ENCODE data around the gene KLHL29. TPM values are rescaled to one million over a fixed set of nuclear protein-coding genes. Genes with fewer than 3 reads are reported as not detected.

Gene KLHL29
- total and polyA plus RNA-seq, 2 of the 13 experiments (the other 11 are each of a cell fraction or from before 2014, with no cell fraction given), result 0.01 TPM; not detected in 1

- 0 out of 2 replicates have a peak, but pooled peaks have one; percentile 10 for TF ChIP-seq FOSL1 (CRISPR knock-in tag; IDR thresholded peaks at IDR 0.05; ENCODE audit: borderline replicate concordance)
- TF ChIP-seq, protein P1, sequence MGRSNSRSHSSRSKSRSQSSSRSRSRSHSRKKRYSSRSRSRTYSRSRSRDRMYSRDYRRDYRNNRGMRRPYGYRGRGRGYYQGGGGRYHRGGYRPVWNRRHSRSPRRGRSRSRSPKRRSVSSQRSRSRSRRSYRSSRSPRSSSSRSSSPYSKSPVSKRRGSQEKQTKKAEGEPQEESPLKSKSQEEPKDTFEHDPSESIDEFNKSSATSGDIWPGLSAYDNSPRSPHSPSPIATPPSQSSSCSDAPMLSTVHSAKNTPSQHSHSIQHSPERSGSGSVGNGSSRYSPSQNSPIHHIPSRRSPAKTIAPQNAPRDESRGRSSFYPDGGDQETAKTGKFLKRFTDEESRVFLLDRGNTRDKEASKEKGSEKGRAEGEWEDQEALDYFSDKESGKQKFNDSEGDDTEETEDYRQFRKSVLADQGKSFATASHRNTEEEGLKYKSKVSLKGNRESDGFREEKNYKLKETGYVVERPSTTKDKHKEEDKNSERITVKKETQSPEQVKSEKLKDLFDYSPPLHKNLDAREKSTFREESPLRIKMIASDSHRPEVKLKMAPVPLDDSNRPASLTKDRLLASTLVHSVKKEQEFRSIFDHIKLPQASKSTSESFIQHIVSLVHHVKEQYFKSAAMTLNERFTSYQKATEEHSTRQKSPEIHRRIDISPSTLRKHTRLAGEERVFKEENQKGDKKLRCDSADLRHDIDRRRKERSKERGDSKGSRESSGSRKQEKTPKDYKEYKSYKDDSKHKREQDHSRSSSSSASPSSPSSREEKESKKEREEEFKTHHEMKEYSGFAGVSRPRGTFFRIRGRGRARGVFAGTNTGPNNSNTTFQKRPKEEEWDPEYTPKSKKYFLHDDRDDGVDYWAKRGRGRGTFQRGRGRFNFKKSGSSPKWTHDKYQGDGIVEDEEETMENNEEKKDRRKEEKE (IDR thresholded peaks at IDR 0.05), result no peak
- no peak for TF ChIP-seq ZNF614 (CRISPR knock-in tag; IDR thresholded peaks at IDR 0.05; ENCODE audit: borderline replicate concordance)
- TF ChIP-seq ZNF431 (CRISPR knock-in tag; IDR thresholded peaks at IDR 0.05; ENCODE audit: borderline replicate concordance, low read depth), result no peak
- TF ChIP-seq, protein P2, sequence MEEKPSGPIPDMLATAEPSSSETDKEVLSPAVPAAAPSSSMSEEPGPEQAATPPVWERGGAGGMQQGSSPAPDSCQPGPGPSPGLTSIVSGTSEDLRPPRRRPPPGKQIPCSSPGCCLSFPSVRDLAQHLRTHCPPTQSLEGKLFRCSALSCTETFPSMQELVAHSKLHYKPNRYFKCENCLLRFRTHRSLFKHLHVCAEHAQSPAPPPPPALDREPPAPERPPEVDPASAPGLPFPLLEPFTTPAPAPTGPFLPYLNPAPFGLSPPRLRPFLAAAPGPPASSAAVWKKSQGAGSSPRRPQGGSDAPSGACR (CRISPR knock-in tag; IDR thresholded peaks at IDR 0.05), result no peak
- no peak for TF ChIP-seq SOX6 (IDR thresholded peaks at IDR 0.05)
- no peak for TF ChIP-seq SOX6 (CRISPR knock-in tag; IDR thresholded peaks at IDR 0.05)
- no peak for TF ChIP-seq BATF2 (CRISPR knock-in tag; IDR thresholded peaks at IDR 0.05)
- TF ChIP-seq HOXD1 (CRISPR knock-in tag; IDR thresholded peaks at IDR 0.05), result peak; percentile 61; the same call in 1 of the 2 replicates
- peak; percentile 75 for TF ChIP-seq ERF (CRISPR knock-in tag; IDR thresholded peaks at IDR 0.05)
- no peak for TF ChIP-seq HOXA7 (CRISPR knock-in tag; IDR thresholded peaks at IDR 0.05)
- no peak for TF ChIP-seq ZNF337 (CRISPR knock-in tag; IDR thresholded peaks at IDR 0.05; ENCODE audit: borderline replicate concordance, low read depth)
- no peak for TF ChIP-seq ZFP36L1 (CRISPR knock-in tag; IDR thresholded peaks at IDR 0.05)
- no peak for TF ChIP-seq E2F5 (CRISPR knock-in tag; conservative IDR thresholded peaks at IDR 0.05)
- TF ChIP-seq ZBTB8A (CRISPR knock-in tag; IDR thresholded peaks at IDR 0.05; ENCODE audit: borderline replicate concordance, low read depth), result 0 out of 2 replicates have a peak, but pooled peaks have one; percentile 33
- TF ChIP-seq NFE2L2 (IDR thresholded peaks at IDR 0.05; ENCODE audit: low read length), result no peak
- TF ChIP-seq, protein P3, sequence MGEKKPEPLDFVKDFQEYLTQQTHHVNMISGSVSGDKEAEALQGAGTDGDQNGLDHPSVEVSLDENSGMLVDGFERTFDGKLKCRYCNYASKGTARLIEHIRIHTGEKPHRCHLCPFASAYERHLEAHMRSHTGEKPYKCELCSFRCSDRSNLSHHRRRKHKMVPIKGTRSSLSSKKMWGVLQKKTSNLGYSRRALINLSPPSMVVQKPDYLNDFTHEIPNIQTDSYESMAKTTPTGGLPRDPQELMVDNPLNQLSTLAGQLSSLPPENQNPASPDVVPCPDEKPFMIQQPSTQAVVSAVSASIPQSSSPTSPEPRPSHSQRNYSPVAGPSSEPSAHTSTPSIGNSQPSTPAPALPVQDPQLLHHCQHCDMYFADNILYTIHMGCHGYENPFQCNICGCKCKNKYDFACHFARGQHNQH (CRISPR knock-in tag; IDR thresholded peaks at IDR 0.05), result peak; percentile 62; the same call in 1 of the 2 replicates
- TF ChIP-seq ZMYM3 (CRISPR knock-in tag; IDR thresholded peaks at IDR 0.05), result no peak
- TF ChIP-seq TFDP2 (CRISPR knock-in tag; IDR thresholded peaks at IDR 0.05), result no peak
- TF ChIP-seq ZNF160 (CRISPR knock-in tag; IDR thresholded peaks at IDR 0.05), result no peak
Measured at GRCh38 chr2:23673830-23674679, 289.1 kb downstream of the KLHL29 start (continued).

Data from HepG2 (cell line).